Measurements from ENCODE around the gene AMPH.

GRCh38 chr7:38584443-38585210 is 46.5 kb downstream of the AMPH start:
- TF ChIP-seq, protein P1, sequence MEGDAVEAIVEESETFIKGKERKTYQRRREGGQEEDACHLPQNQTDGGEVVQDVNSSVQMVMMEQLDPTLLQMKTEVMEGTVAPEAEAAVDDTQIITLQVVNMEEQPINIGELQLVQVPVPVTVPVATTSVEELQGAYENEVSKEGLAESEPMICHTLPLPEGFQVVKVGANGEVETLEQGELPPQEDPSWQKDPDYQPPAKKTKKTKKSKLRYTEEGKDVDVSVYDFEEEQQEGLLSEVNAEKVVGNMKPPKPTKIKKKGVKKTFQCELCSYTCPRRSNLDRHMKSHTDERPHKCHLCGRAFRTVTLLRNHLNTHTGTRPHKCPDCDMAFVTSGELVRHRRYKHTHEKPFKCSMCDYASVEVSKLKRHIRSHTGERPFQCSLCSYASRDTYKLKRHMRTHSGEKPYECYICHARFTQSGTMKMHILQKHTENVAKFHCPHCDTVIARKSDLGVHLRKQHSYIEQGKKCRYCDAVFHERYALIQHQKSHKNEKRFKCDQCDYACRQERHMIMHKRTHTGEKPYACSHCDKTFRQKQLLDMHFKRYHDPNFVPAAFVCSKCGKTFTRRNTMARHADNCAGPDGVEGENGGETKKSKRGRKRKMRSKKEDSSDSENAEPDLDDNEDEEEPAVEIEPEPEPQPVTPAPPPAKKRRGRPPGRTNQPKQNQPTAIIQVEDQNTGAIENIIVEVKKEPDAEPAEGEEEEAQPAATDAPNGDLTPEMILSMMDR (IDR thresholded peaks at IDR 0.05; ENCODE audit: insufficient read depth, low read length, poor library complexity, severe bottlenecking) = no peak
- no peak for TF ChIP-seq EZH2phosphoT487 (conservative IDR thresholded peaks at IDR 0.05; ENCODE audit: low read length)

Data from SU-DHL-6 (cell line).